ENCODE data around the gene HIVEP1. TPM values are rescaled to one million over a fixed set of nuclear protein-coding genes. Genes with fewer than 3 reads are reported as not detected.

The HIVEP1 gene
- polyA plus RNA-seq, 1 experiment, result 13.9 TPM

- Histone ChIP-seq H3K4me3 (ENCODE audit: low read depth, low read length) (no peak overlapping the region), H3K27me3 (ENCODE audit: control insufficient read depth, insufficient read depth, low read length) (no peaks in the 10 kb centered on the region), H3K9me3 (ENCODE audit: control insufficient read depth, insufficient read depth, low read length) (no peaks in the 10 kb centered on the region), H3K27ac (ENCODE audit: low read depth, low read length) (no peak overlapping the region)
- no peak for DNase-seq (ENCODE audit: low read depth, low spot score)
- CTCF ChIA-PET, result no interaction called here
- POLR2A ChIA-PET, result no interaction called here
- TF ChIP-seq CTCF (IDR thresholded peaks at IDR 0.05; ENCODE audit: low read depth, low read length), result no peak
Observed at GRCh38 chr6:12082368-12082767, 70.3 kb downstream of the HIVEP1 start.

GRCh38 chr6:12083302-12083701 lies 71.2 kb downstream of the HIVEP1 start:
- no peak for TF ChIP-seq CTCF (IDR thresholded peaks at IDR 0.05; ENCODE audit: low read depth, low read length)
- no peaks in the 10 kb centered on the region for H3K27me3 ChIP-seq (ENCODE audit: control insufficient read depth, insufficient read depth, low read length)
- H3K9me3 ChIP-seq (ENCODE audit: control insufficient read depth, insufficient read depth, low read length), result no peaks in the 10 kb centered on the region
- H3K27ac ChIP-seq (ENCODE audit: low read depth, low read length), result no peak overlapping the region
- no peak overlapping the region for H3K4me3 ChIP-seq (ENCODE audit: low read depth, low read length)
- no peak for DNase-seq (ENCODE audit: low read depth, low spot score)
- POLR2A ChIA-PET, result no interaction called here
- CTCF ChIA-PET, result interaction anchor here (1.1 to 1.2 kb wide), 3 partner anchors 8 to 429 kb away, joined by 4 to 6 read pairs (median 5); no protein-coding TSS in a partner anchor

- no peak for TF ChIP-seq CTCF (IDR thresholded peaks at IDR 0.05; ENCODE audit: low read depth, low read length)
- Histone ChIP-seq H3K27me3 (ENCODE audit: control insufficient read depth, insufficient read depth, low read length) (no peaks in the 10 kb centered on the region), H3K4me3 (ENCODE audit: low read depth, low read length) (no peak overlapping the region), H3K9me3 (ENCODE audit: control insufficient read depth, insufficient read depth, low read length) (no peaks in the 10 kb centered on the region), H3K27ac (ENCODE audit: low read depth, low read length) (no peak overlapping the region)
- CTCF ChIA-PET, result interaction anchor here (1.1 to 1.2 kb wide), 3 partner anchors 8 to 429 kb away, joined by 4 to 6 read pairs (median 5); no protein-coding TSS in a partner anchor
- POLR2A ChIA-PET, result no interaction called here
- no peak for DNase-seq (ENCODE audit: low read depth, low spot score)
Observed at GRCh38 chr6:12083763-12084162, 71.7 kb downstream of the HIVEP1 start.

GRCh38 chr6:12084681-12085080 lies 72.6 kb downstream of the HIVEP1 start:
- Histone ChIP-seq H3K4me3 (ENCODE audit: low read depth, low read length) (no peak overlapping the region), H3K27me3 (ENCODE audit: control insufficient read depth, insufficient read depth, low read length) (no peaks in the 10 kb centered on the region), H3K9me3 (ENCODE audit: control insufficient read depth, insufficient read depth, low read length) (no peaks in the 10 kb centered on the region), H3K27ac (ENCODE audit: low read depth, low read length) (no peak overlapping the region)
- ChIA-PET POLR2A (no interaction called here), CTCF (interaction anchor here (0.9 kb wide), 1 partner anchor 9 kb away, joined by 3 read pairs; no protein-coding TSS in a partner anchor)
- no peak for DNase-seq (ENCODE audit: low read depth, low spot score)
- TF ChIP-seq CTCF (IDR thresholded peaks at IDR 0.05; ENCODE audit: low read depth, low read length), result no peak

- ChIA-PET POLR2A (no interaction called here), CTCF (interaction anchor here (0.6 to 1.2 kb wide), 2 partner anchors 64 to 513 kb away, joined by 3 to 4 read pairs; no protein-coding TSS in a partner anchor)
- DNase-seq (ENCODE audit: low read depth, low spot score), result no peak
- Histone ChIP-seq H3K4me3 (ENCODE audit: low read depth, low read length) (no peak overlapping the region), H3K27me3 (ENCODE audit: control insufficient read depth, insufficient read depth, low read length) (no peaks in the 10 kb centered on the region), H3K27ac (ENCODE audit: low read depth, low read length) (no peak overlapping the region), H3K9me3 (ENCODE audit: control insufficient read depth, insufficient read depth, low read length) (no peaks in the 10 kb centered on the region)
- TF ChIP-seq CTCF (IDR thresholded peaks at IDR 0.05; ENCODE audit: low read depth, low read length), result no peak
Observed at GRCh38 chr6:12088531-12088930, 76.4 kb downstream of the HIVEP1 start.

Measured in AG04450 (cell line).